Measurements from ENCODE around the gene ABTB2. TPM values are rescaled to one million over a fixed set of nuclear protein-coding genes. Genes with fewer than 3 reads are reported as not detected.

Gene ABTB2
- total and polyA plus RNA-seq, 3 experiments from 2014 or later = 0.05 to 5.5 (median 5.4) TPM

DNA sequence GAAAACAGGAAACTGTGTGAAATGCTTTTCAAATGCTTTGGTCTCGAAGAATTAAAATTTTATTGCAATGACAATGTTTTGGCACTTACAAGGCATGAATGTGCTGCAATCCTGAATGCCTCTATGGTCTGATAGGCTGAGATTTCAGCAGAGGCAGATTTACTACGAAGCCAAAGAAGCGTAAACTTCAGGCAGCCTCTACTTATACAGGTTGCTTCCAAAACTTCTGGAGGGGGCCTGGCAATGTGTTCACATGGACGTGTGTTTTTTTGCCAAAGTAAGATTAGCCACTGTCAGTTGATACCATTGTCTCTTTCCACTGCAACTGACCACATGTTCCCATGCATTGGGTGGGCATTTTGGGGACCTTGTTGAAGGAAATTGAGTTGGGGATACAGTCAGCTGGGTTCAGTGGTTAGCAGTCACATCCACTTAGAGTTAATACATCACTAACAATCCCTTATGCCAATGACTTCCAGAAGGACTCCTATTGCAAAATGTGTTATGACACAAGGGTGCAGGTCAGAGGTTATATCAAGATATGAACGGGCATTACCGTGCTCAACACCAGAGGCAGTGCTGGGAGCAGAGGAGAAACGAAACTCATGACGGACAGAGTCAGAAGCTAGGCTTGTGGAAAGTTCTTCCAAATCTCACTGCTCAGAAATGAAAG, 48.8 kb downstream of the ABTB2 start:
- Mint-ChIP-seq H3K4me3 (no peak overlapping the region), H3K27me3 (peaks cover 0 to 21% of the 10 kb centered on the region in 2 donors), H3K27ac (peak overlapping the region in 1 of 8 donors; percentile 80), H3K36me3 (no peaks in the 10 kb centered on the region), H3K4me1 (peaks cover 0 to 7% (median 0%) of the 10 kb centered on the region in 3 donors), H3K9me3 (no peaks in the 10 kb centered on the region)
- POLR2A ChIA-PET = no interaction called here
- no peak overlapping the region for H3K27ac ChIP-seq (ENCODE audit: low read depth, low read length)
- CTCF ChIA-PET = no interaction called here
- H3K9me3 ChIP-seq (ENCODE audit: low read length) = no peaks in the 10 kb centered on the region
- no peaks in the 10 kb centered on the region for H3K27me3 ChIP-seq (ENCODE audit: insufficient read depth, low read length, poor library complexity, severe bottlenecking)
- H3K4me1 ChIP-seq (ENCODE audit: insufficient read depth, low read length) = peaks cover 18% of the 10 kb centered on the region
- H3K4me3 ChIP-seq (ENCODE audit: low read length) = no peak overlapping the region
- no peaks in the 10 kb centered on the region for H3K36me3 ChIP-seq (ENCODE audit: insufficient read depth, low read length)
- peak in 1 of 5 donors; percentile 1 for DNase-seq

GRCh38 chr11:34308049-34308912, 49.5 kb downstream of the ABTB2 start:
- Histone ChIP-seq H3K4me3 (ENCODE audit: low read length) (no peak overlapping the region), H3K9me3 (ENCODE audit: low read length) (no peaks in the 10 kb centered on the region), H3K27me3 (ENCODE audit: insufficient read depth, low read length, poor library complexity, severe bottlenecking) (no peaks in the 10 kb centered on the region), H3K36me3 (ENCODE audit: insufficient read depth, low read length) (no peaks in the 10 kb centered on the region), H3K4me1 (ENCODE audit: insufficient read depth, low read length) (peaks cover 15% of the 10 kb centered on the region), H3K27ac (ENCODE audit: low read depth, low read length) (no peak overlapping the region)
- no peaks in the 10 kb centered on the region for H3K36me3 Mint-ChIP-seq
- no peaks in the 10 kb centered on the region for H3K9me3 Mint-ChIP-seq
- no peak overlapping the region for H3K27ac Mint-ChIP-seq
- DNase-seq = no peak
- H3K27me3 Mint-ChIP-seq = peaks cover 0 to 21% of the 10 kb centered on the region in 2 donors
- H3K4me3 Mint-ChIP-seq = no peak overlapping the region
- CTCF ChIA-PET = interaction anchor here (1.0 kb wide), 1 partner anchor 9 kb away, joined by 3 read pairs; no protein-coding TSS in a partner anchor
- peaks cover 0 to 3% (median 0%) of the 10 kb centered on the region in 3 donors for H3K4me1 Mint-ChIP-seq
- POLR2A ChIA-PET = no interaction called here

- H3K27ac Mint-ChIP-seq = no peak overlapping the region
- H3K4me1 ChIP-seq (ENCODE audit: insufficient read depth, low read length) = peaks cover 10% of the 10 kb centered on the region
- DNase-seq = no peak
- ChIA-PET POLR2A (no interaction called here), CTCF (no interaction called here)
- no peaks in the 10 kb centered on the region for H3K9me3 ChIP-seq (ENCODE audit: low read length)
- H3K36me3 Mint-ChIP-seq = no peaks in the 10 kb centered on the region
- H3K27me3 ChIP-seq (ENCODE audit: insufficient read depth, low read length, poor library complexity, severe bottlenecking) = no peaks in the 10 kb centered on the region
- no peak overlapping the region for H3K4me3 ChIP-seq (ENCODE audit: low read length)
- no peaks in the 10 kb centered on the region for H3K4me1 Mint-ChIP-seq
- no peak overlapping the region for H3K4me3 Mint-ChIP-seq
- H3K27ac ChIP-seq (ENCODE audit: low read depth, low read length) = no peak overlapping the region
- no peaks in the 10 kb centered on the region for H3K36me3 ChIP-seq (ENCODE audit: insufficient read depth, low read length)
- peaks cover 1 to 14% of the 10 kb centered on the region in 2 donors for H3K27me3 Mint-ChIP-seq
- no peaks in the 10 kb centered on the region for H3K9me3 Mint-ChIP-seq
These were observed 52.0 kb downstream of the ABTB2 start for GRCh38 chr11:34305780-34306179.

DNA sequence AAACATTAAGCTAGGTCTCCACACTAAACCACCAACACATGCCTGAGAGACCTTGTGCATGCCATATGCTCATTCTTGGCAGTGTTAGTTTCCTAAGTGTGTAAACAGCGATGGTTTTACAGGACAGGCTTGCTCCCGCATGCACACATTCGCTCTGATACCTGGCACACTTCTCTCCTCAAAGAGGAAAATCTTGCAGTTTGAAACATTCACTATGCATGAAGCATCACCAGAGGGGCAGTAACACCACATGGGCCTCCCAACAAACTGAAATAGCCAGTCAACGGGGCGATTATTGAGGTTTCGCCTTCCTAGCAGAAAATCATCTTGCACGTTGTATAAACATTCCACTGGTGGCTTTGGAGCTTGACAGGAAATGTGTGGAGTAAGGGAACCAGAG, 52.6 kb downstream of the ABTB2 start:
- CTCF ChIA-PET = no interaction called here
- no peak overlapping the region for H3K27ac Mint-ChIP-seq
- Histone ChIP-seq H3K4me1 (ENCODE audit: insufficient read depth, low read length) (peaks cover 10% of the 10 kb centered on the region), H3K36me3 (ENCODE audit: insufficient read depth, low read length) (no peaks in the 10 kb centered on the region), H3K9me3 (ENCODE audit: low read length) (no peaks in the 10 kb centered on the region), H3K27me3 (ENCODE audit: insufficient read depth, low read length, poor library complexity, severe bottlenecking) (no peaks in the 10 kb centered on the region), H3K27ac (ENCODE audit: low read depth, low read length) (no peak overlapping the region), H3K4me3 (ENCODE audit: low read length) (no peak overlapping the region)
- no peaks in the 10 kb centered on the region for H3K36me3 Mint-ChIP-seq
- DNase-seq = no peak
- POLR2A ChIA-PET = no interaction called here
- H3K4me3 Mint-ChIP-seq = no peak overlapping the region
- peaks cover 3 to 9% of the 10 kb centered on the region in 2 donors for H3K27me3 Mint-ChIP-seq
- H3K9me3 Mint-ChIP-seq = no peaks in the 10 kb centered on the region
- no peaks in the 10 kb centered on the region for H3K4me1 Mint-ChIP-seq

- Mint-ChIP-seq H3K4me1 (no peaks in the 10 kb centered on the region), H3K9me3 (no peaks in the 10 kb centered on the region), H3K4me3 (no peak overlapping the region), H3K36me3 (no peaks in the 10 kb centered on the region), H3K27ac (no peak overlapping the region), H3K27me3 (peaks cover 4 to 5% of the 10 kb centered on the region in 2 donors)
- POLR2A ChIA-PET = interaction anchor here (0.6 kb wide), 1 partner anchor 172 kb away, joined by 4 read pairs; no protein-coding TSS in a partner anchor
- no peak for DNase-seq
- Histone ChIP-seq H3K9me3 (ENCODE audit: low read length) (no peaks in the 10 kb centered on the region), H3K27me3 (ENCODE audit: insufficient read depth, low read length, poor library complexity, severe bottlenecking) (no peaks in the 10 kb centered on the region), H3K27ac (ENCODE audit: low read depth, low read length) (no peak overlapping the region), H3K4me3 (ENCODE audit: low read length) (no peak overlapping the region), H3K36me3 (ENCODE audit: insufficient read depth, low read length) (no peaks in the 10 kb centered on the region), H3K4me1 (ENCODE audit: insufficient read depth, low read length) (no peaks in the 10 kb centered on the region)
- CTCF ChIA-PET = interaction anchor here (0.6 kb wide), 1 partner anchor 14 kb away, joined by 3 read pairs; no protein-coding TSS in a partner anchor
These were observed 54.7 kb downstream of the ABTB2 start for GRCh38 chr11:34303028-34303570.

DNA sequence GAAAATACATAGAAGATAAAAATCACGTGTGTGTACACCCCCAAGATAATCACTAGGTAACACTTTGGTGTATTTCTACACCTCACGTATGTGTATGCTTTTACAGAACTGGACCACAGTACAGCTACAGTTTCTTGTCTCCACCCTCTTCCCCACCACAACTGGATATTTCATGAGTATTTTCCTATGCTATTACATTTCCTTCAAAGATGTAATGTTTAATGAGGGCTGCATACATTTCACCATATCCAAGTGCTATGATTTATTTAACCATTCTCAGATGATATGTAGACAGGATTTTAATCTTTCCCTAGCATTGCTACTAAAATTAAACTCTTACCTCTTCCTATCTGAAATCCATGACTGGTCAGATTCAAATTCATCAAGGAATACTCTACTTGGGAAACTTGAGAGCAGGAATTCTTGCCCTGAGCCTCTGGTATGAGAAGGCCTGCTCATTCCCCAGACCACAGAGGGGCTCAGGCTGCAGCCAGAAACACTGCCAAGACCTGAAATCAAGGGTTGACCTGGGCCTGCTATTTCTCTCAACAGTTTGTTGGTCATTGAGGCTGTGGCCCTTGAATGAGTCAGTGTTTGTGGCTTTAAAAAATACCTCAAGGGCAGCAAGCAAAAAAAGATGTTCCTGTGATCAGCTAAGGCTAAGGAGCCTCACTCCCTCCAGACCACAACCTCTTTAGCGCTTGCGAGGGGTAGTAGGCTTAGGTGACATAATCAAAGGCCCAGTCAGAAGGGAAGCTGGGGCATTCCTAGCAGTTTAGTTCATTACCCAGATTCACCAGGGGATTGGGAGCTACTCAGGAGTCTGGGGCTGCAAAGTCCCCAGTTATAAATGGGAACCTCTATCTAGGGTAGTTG, 55.5 kb downstream of the ABTB2 start:
- H3K27ac Mint-ChIP-seq = peak overlapping the region in 1 of 8 donors; percentile 18
- no peaks in the 10 kb centered on the region for H3K9me3 ChIP-seq (ENCODE audit: low read length)
- H3K36me3 Mint-ChIP-seq = no peaks in the 10 kb centered on the region

GRCh38 chr11:34300926-34301295, 56.9 kb downstream of the ABTB2 start:
- Histone ChIP-seq H3K9me3 (ENCODE audit: low read length) (no peaks in the 10 kb centered on the region), H3K4me3 (ENCODE audit: low read length) (no peak overlapping the region), H3K4me1 (ENCODE audit: insufficient read depth, low read length) (no peaks in the 10 kb centered on the region), H3K27me3 (ENCODE audit: insufficient read depth, low read length, poor library complexity, severe bottlenecking) (no peaks in the 10 kb centered on the region), H3K27ac (ENCODE audit: low read depth, low read length) (no peak overlapping the region), H3K36me3 (ENCODE audit: insufficient read depth, low read length) (no peaks in the 10 kb centered on the region)
- no peaks in the 10 kb centered on the region for H3K9me3 Mint-ChIP-seq
- H3K36me3 Mint-ChIP-seq = no peaks in the 10 kb centered on the region
- no peak overlapping the region for H3K4me3 Mint-ChIP-seq
- H3K4me1 Mint-ChIP-seq = no peaks in the 10 kb centered on the region
- POLR2A ChIA-PET = no interaction called here
- no peak overlapping the region for H3K27ac Mint-ChIP-seq
- CTCF ChIA-PET = interaction anchor here (1.5 kb wide), 1 partner anchor 57 kb away, joined by 3 read pairs; the partner anchor contains the start of gene ABTB2
- DNase-seq = no peak
- H3K27me3 Mint-ChIP-seq = peaks cover 1 to 4% of the 10 kb centered on the region in 2 donors

More for the DNA sequence above, 55.5 kb downstream of the ABTB2 start:
- Mint-ChIP-seq H3K9me3 (no peaks in the 10 kb centered on the region), H3K4me3 (no peak overlapping the region), H3K4me1 (no peaks in the 10 kb centered on the region), H3K27me3 (peaks cover 3 to 4% of the 10 kb centered on the region in 2 donors)
- no peak for DNase-seq
- Histone ChIP-seq H3K4me1 (ENCODE audit: insufficient read depth, low read length) (no peaks in the 10 kb centered on the region), H3K27ac (ENCODE audit: low read depth, low read length) (no peak overlapping the region), H3K27me3 (ENCODE audit: insufficient read depth, low read length, poor library complexity, severe bottlenecking) (no peaks in the 10 kb centered on the region), H3K4me3 (ENCODE audit: low read length) (no peak overlapping the region), H3K36me3 (ENCODE audit: insufficient read depth, low read length) (no peaks in the 10 kb centered on the region)
- ChIA-PET CTCF (interaction anchor here (0.6 kb wide), 1 partner anchor 15 kb away, joined by 3 read pairs; no protein-coding TSS in a partner anchor), POLR2A (no interaction called here)

Data from CD8-positive, alpha-beta memory T cell (primary cell).